DMS153 (cell line): ENCODE data around the gene FUCA1.

Experiments
- DNase-seq: peaks from one replicate; lab custom pipeline; 2025; lab: John Stamatoyannopoulos, UW

The FUCA1 gene

DNA sequence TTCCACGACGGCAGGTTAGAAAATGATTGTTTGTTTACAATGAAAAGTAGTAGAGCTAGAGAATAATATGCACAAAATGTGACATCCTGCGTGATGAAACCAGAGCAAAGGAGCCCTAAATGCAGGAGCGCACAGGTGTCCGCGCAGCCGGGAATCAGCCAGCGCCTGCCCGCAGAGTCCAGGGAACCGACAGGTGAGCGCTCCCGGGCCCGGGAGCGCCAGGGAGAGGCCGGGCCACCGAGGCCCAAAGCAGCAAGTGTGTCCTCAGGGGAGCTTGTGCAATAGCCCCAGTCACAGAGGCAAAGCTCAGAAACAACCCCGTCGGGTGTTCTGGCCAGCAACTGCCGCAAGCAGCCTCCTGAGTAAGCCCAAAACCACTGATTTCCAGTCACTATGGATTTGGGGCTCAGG, 66.7 kb downstream of the FUCA1 start:
- no peak for DNase-seq

DNA sequence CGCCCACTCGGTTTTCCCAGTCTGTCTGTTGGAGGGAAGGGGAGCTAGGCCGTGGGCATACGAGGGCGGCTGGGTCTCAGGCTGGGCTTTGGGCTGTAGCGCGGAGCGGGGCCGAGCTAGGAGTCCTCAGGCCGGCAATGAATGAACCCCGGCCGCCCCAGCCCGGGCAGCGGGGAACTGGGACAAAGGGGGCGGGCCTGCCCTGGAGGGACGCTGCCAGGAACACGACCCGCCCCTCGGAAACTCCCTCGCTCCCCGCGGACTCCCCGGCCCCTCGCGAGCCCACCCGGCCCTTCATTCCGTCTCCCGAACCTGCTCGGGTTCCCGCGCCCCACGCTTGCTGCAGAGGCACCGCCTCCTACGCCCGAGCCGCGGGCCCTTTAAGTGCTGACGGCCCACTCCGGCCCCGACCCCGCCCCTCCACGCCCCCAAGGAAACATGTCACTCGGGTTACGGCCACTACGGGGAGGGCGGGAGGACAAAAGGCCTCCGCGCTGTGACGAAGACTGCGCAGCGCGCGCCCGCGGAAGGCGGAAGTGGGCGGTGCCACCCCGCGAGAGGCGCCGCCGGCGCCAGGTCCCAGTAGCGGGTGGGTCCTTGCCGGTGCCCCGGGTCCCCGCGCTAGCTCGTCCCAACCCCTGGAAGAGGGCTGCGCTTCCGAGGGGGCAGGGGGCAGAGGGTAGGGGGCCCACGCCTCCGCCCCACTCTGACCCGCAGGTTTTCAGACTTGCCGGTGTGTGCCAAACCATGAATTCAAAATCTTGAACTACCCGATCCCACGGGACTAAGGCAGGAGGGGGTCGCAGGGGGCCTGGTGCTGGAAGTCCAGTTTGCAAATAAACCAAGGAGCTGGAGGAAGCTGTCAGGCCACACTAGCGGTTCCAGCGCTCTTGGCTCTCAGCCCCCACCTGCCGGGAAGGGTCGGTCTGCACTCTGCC, 67.4 kb downstream of the FUCA1 start, which contains the start of gene GALE:
Gene GALE (minus strand): TSS at position 355 of the 938 bp plus-strand sequence. CDS start 1,747 bp downstream, outside the sequence.
- DNase-seq: peak; percentile 85

DNA sequence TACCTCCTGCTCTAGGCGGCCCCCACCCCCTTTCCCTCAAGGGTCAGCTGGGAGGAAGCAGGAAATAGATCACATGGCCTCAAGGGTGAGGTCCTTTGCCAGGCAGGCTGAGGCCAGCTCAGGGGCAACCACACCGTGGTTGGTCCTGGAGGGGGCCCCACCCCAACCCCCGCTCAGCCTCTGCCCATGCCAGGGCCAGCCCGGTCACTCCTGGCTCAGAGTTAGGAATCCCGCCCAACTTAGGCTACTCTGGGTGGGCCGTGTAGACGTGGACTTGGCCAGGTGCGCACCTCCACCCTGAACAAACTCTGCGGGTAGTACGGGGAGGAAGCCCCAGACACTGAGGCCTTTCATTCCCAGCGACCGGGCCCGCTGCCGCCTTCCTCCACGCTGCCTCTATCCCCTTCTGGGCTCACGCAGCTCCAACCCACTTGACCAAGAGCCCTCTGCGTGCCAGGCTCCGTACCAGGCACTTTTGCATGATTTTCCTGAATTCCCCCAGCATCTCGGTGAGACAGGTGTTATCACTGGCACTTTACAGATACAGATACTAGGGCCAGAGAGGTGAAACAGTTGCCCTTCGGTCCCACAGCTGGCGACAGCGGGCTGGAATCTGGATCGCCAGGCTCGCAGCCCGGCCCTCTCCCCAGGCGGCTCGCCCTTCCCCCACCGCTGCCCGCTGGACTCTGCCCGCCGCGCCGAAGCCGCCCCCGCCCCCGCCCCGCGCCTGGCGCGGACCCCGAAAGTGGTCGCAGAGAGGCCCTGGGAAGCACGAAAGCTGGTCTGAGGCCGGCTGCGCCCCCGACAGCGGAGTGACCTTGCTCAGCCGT, 68.3 kb downstream of the FUCA1 start:
- no peak for DNase-seq

DNA sequence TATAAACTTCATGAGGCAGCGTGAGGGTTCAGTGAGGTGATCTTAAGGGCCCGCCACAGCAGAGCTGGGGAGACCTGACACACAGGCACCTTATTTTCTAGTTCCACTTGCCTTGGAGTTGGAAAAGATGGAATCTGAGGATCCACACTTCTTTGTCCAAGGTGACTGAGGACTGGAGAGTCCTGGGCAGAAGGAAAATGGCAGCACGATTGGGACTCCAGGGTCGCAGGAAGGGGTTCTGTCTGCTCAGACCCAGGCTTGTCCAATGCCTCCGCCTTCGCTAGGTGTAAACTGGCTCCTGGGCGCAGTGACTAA, 68.9 kb downstream of the FUCA1 start:
- DNase-seq: no peak

DNA sequence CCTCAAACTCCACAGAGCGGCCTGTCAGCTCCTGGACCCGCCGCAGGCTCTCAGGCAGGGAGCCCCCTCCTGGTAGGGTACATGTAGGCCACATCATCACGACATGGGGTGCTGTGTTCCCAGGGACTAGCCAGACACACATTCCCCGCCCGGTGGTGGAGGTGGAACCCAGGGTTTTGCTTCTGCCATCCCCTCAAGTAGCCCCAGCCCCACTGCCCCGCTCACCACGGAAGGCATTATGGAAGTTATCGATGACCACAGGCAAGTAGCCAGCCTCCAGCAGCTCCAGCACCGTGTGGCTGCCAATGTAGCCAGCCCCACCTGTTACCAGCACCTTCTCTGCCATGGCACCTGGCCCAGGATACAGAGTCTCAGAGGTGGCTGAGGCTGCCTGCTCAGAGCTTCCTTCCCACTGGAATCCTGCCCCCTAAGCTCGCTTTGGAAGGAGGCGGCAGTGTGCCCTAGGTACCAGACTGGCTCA, 69.4 kb downstream of the FUCA1 start:
- DNase-seq: no peak

DNA sequence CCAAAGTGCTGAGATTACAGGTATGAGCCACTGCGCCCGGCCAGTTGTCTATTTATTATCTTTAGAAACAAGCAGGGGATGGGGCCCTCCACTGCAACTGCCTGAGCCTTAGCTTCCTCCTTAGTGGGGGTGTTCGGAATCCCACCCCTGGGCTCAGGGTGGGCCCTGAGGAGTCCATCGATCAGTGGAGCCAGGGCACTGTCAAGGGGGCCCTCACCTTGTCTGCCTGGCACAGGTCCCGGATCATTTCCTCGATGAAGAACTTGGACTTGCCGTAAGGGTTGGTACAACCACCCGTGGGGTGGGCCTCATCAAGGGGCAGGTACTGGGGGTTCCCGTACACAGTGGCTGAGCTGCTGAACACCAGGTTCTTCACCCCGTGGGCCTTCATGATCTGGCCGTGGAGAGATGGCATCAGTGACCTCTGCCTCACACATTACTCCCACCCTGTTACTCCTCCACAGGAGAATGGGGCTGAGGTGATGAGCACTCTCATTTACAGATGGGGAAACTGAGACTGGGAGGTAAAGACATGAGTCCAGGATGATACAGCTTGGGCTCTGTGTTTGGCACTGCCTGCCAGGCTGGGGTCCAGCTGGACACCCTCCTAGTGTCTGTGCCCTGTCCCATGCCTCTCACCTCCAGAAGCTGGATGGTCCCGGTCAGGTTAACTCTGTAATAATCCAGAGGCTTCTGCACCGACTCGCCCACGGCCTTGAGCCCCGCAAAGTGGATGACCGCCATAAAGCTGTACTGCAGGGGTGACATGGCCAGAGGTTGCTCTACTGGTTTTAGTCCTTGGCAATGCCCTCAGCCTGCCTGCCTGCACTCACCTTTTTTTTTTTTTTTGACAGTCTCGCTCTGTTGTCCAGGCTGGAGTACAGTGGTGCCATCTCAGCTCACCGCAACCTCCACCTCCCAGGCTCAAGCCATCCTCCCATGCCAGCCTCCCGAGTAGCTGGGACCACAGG, 70.3 kb downstream of the FUCA1 start:
- DNase-seq: no peak

DNA sequence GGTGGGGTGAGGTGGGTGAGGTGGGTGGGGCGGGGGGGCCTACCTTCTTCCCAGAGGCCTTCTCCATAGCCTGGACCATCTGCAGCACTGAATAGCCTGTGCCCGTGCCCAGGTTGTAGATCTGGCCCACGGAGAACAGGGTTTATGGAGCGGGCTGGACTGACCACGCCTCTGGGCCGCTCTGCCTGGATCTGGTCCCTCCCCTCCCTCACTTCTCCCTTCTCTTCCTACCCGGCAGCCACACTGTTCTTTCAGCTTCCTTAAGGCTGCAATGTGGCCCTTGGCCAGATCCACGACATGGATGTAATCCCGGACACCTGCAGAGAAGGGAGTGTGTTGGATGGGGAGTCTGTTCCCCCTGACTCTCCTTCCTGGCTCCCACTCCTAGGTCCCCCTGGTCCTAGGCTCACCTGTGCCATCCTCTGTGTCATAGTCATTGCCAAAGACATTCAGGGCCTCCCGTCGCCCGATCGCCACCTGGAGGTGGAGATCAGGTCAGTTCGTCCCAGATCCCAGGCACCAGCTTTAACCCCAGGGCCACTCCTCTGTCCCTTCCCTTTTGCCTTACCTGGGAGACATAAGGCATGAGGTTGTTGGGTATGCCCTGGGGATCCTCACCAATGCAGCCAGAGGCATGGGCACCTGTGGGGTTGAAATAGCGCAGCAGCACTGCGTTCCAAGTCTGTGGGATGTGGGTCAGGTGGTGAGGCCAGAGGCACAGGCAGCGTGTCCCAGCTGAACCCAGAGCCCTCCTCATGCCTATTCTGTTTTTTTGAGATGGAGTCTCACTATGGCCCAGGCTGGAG, 71.4 kb downstream of the FUCA1 start:
- DNase-seq: no peak

DNA sequence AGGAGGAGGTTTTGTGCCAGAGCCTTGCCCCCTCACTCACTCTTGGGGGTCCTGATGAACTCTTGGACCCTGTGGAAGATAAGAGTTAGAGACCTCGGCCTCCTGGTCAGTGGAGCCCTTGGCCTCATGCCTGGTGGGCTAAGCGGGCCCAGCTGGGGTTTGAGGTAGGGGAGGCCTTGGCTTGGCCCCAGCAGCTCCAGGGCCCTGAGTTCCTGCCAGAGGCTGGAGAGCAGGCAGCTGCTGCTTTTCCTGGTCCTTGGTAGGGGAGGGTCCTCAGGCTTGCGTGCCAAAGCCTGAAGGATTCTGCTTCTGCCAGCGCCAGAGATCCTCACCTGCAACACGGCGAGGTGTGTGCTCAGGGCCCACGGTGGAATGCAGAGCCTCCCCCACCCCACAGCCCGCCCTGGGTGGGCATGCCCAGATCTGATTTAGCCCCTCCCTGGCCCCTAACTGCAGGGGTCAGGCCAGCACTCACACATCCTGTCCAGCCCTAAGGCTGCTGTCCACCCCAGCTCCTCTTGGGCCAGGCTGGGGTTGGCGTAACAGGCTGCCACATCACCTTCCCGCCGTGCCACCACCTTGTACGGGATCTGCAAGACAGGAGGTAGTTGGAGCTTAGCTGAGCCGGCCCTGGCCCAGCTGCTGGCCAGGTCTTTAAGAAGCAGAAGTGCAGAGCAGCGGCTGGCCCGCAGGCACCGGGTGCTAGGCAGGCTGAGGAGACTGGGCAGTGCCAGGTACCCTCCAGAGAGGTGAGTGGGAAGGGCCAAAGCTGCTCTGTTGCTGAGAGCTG, 72.2 kb downstream of the FUCA1 start:
- DNase-seq: no peak
